Calu3 (cell line): ENCODE results near the gene FOXA2. TPM values are rescaled to one million over a fixed set of nuclear protein-coding genes. Genes with fewer than 3 reads are reported as not detected.

Experiments used
- BruUV-seq: library from RNA; stranded (reverse); fragments of 400-500 nt; replicated peaks from 2 replicates; lab custom pipeline; 2021; lab: Mats Ljungman, UMichigan
- CTCF ChIA-PET: fragments of 300-600 bp; sonication (Branson Sonifier 250); formaldehyde crosslinking; loops from one replicate; lab custom pipeline; 2022; ENCODE audit warnings: antibody characterized with exemption; lab: Charles Lee
- DNase-seq: peaks from one replicate; pipeline ENCODE4 v3.0.0; 2022
- H3K27ac Mint-ChIP-seq: one replicate; pipeline ENCODE4 v1.8.0; 2022; ENCODE audit warnings: mixed read lengths; ENCODE audit not compliant: unreplicated experiment
- H3K27me3 Mint-ChIP-seq: one replicate; pipeline ENCODE4 v1.8.0; 2022; ENCODE audit warnings: mixed read lengths; ENCODE audit not compliant: unreplicated experiment
- H3K36me3 Mint-ChIP-seq: one replicate; pipeline ENCODE4 v1.8.0; 2022; ENCODE audit warnings: mild to moderate bottlenecking, moderate library complexity, mixed read lengths; ENCODE audit not compliant: insufficient read depth, unreplicated experiment
- H3K4me1 Mint-ChIP-seq: one replicate; pipeline ENCODE4 v1.8.0; 2022; ENCODE audit warnings: mild to moderate bottlenecking, low read depth, mixed read lengths; ENCODE audit not compliant: unreplicated experiment
- H3K4me3 Mint-ChIP-seq: one replicate; pipeline ENCODE4 v1.8.0; 2022; ENCODE audit warnings: mild to moderate bottlenecking, low read depth, moderate library complexity, mixed read lengths; ENCODE audit not compliant: unreplicated experiment
- H3K9me3 Mint-ChIP-seq: one replicate; pipeline ENCODE4 v1.8.0; 2022; ENCODE audit warnings: low read depth, mixed read lengths; ENCODE audit not compliant: unreplicated experiment
- intact Hi-C: fragments of 100-400 bp; cut with micrococcal nuclease; formaldehyde crosslinking; loops from one replicate; pipeline ENCODE4 v1.10.0; 2022; ENCODE audit not compliant: unreplicated experiment
- total RNA-seq: library from RNA; stranded (reverse); gene quantifications from 2 replicates; pipeline ENCODE4 v1.2.3, GENCODE V29; 2022
- TF ChIP-seq, protein P1 (sequence below): fragments of 200-600 bp; IDR thresholded peaks from one replicate; pipeline ENCODE4 v1.8.0; 2022; ENCODE audit warnings: antibody characterized with exemption; ENCODE audit not compliant: unreplicated experiment

FOXA2 gene
- total RNA-seq, 1 experiment from 2014 or later = 1.1 TPM

DNA sequence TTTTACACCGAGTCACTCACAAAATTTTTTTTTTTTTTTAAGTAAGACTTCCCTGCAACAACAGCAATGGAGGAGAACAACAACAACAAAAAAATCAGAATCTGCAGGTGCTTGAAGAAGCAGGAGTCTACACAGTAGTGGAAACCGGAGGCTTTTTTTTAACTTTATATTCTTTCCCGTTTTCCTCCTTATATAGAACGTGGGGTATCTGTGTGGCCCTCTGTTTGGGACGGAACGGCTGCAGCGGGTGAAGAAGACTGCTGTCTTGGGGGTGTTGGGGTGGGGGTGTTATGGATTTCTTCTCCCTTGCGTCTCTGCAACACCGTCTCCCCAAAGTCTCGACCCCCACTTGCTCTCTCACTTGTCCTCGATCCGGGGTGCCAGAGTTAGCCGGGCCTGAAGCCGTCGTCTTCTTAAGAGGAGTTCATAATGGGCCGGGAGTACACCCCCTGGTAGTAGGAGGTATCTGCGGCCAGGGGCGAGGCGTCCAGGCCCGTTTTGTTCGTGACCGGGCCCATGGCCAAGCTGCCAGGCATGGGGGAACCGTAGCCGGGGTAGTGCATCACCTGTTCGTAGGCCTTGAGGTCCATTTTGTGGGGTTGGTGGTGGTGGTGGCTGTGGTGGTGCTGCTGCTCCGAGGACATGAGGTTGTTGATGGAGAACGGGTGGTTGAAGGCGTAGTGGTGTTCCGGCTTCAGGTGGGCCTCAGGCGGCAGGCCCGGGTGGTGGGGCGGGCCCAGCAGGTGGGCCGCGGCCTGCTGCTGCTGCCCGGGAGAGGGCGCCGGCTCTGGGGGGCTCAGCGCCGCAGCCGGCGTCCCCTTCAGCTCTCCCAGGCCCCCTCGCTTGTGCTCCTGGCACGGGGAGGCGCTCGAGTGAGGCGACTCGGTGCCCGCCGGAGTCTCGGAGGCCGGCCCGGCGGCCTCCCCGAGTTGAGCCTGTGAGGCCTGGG, 2.7 kb downstream of the FOXA2 start:
- no peak for DNase-seq
- TF ChIP-seq, protein P1, sequence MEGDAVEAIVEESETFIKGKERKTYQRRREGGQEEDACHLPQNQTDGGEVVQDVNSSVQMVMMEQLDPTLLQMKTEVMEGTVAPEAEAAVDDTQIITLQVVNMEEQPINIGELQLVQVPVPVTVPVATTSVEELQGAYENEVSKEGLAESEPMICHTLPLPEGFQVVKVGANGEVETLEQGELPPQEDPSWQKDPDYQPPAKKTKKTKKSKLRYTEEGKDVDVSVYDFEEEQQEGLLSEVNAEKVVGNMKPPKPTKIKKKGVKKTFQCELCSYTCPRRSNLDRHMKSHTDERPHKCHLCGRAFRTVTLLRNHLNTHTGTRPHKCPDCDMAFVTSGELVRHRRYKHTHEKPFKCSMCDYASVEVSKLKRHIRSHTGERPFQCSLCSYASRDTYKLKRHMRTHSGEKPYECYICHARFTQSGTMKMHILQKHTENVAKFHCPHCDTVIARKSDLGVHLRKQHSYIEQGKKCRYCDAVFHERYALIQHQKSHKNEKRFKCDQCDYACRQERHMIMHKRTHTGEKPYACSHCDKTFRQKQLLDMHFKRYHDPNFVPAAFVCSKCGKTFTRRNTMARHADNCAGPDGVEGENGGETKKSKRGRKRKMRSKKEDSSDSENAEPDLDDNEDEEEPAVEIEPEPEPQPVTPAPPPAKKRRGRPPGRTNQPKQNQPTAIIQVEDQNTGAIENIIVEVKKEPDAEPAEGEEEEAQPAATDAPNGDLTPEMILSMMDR = no peak
- no peak overlapping the region for H3K27ac Mint-ChIP-seq
- no peaks in the 10 kb centered on the region for H3K4me1 Mint-ChIP-seq
- peaks cover 6% of the 10 kb centered on the region for H3K36me3 Mint-ChIP-seq
- peaks cover 14% of the 10 kb centered on the region for H3K27me3 Mint-ChIP-seq
- H3K9me3 Mint-ChIP-seq = no peaks in the 10 kb centered on the region
- no peak overlapping the region for H3K4me3 Mint-ChIP-seq
- CTCF ChIA-PET = no interaction called here
- intact Hi-C loops = no loop called here
- TSS peak; percentile 49 for BruUV-seq

DNA sequence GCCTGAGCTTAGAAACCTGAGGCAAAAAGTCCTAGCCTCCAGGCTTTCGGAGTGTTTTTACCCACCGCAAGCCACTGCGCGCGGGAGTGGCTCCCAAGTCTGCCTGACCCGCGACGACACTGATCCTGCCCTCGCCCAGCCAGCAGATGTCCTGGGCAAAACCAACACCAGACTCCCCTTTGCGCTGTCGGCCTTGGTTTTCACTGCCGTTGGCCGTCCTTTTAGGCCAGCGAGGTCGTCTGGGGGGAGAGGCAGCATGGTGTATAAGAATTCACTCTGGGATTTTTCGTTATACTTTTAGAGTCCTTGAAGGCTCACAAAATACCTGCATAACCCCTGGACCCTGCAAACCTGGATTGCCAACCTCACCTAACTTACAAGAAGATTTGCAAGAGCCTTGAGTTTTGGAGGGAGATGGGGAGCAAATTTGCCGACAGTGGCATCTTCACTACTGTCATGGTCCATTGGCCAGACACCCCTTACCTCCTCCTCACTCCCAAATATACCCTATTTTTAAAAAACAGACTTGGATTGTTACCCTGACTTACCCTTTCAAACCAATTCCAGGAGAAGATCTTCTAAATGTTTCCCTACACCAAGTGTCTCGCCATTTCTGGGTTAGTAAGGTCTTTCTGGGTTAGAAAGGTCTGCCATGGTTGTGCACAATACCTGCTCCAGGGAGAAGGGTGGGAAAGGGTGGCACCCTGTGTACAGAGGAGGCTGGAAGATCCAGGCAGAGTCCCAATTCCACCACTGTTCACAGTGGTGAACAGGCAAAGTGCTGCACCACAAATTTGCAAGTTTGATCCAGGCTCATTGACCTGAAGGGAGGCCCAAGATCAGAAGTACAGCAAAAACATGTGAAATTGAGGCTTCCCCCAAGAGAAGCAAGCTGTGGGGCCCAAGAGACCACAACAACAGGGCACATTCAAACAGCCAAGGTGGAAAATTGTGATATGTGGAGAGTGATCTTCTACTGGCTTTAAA, 4.4 kb downstream of the FOXA2 start:
- no peak overlapping the region for H3K27ac Mint-ChIP-seq
- peaks cover 14% of the 10 kb centered on the region for H3K27me3 Mint-ChIP-seq
- TF ChIP-seq, protein P1 = no peak
- peaks cover 6% of the 10 kb centered on the region for H3K36me3 Mint-ChIP-seq
- no TSS peak for BruUV-seq
- DNase-seq = no peak
- intact Hi-C loops = no loop called here
- CTCF ChIA-PET = no interaction called here
- no peak overlapping the region for H3K4me3 Mint-ChIP-seq
- H3K9me3 Mint-ChIP-seq = no peaks in the 10 kb centered on the region
- no peaks in the 10 kb centered on the region for H3K4me1 Mint-ChIP-seq

DNA sequence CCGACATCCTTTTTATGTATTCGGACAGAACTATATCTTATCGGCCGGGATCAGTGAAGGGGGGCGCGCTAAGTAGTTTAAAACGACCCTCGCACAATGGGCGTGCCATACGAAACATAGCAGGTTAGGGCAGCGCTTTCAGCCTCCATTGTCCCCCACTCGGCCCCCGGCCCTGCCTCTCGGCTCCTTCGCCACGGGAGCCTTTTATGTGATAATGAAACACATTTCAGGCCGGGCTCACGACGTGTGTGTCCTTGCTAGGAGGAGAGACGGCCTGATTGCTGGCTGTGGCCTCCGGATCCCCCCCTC, 5.3 kb downstream of the FOXA2 start:
- no peaks in the 10 kb centered on the region for H3K4me1 Mint-ChIP-seq
- H3K27ac Mint-ChIP-seq = no peak overlapping the region
- no peak for DNase-seq
- peaks cover 14% of the 10 kb centered on the region for H3K27me3 Mint-ChIP-seq
- CTCF ChIA-PET = no interaction called here
- no TSS peak for BruUV-seq
- intact Hi-C loops = no loop called here
- H3K4me3 Mint-ChIP-seq = no peak overlapping the region
- H3K9me3 Mint-ChIP-seq = no peaks in the 10 kb centered on the region
- H3K36me3 Mint-ChIP-seq = peaks cover 6% of the 10 kb centered on the region
- TF ChIP-seq, protein P1 = no peak

DNA sequence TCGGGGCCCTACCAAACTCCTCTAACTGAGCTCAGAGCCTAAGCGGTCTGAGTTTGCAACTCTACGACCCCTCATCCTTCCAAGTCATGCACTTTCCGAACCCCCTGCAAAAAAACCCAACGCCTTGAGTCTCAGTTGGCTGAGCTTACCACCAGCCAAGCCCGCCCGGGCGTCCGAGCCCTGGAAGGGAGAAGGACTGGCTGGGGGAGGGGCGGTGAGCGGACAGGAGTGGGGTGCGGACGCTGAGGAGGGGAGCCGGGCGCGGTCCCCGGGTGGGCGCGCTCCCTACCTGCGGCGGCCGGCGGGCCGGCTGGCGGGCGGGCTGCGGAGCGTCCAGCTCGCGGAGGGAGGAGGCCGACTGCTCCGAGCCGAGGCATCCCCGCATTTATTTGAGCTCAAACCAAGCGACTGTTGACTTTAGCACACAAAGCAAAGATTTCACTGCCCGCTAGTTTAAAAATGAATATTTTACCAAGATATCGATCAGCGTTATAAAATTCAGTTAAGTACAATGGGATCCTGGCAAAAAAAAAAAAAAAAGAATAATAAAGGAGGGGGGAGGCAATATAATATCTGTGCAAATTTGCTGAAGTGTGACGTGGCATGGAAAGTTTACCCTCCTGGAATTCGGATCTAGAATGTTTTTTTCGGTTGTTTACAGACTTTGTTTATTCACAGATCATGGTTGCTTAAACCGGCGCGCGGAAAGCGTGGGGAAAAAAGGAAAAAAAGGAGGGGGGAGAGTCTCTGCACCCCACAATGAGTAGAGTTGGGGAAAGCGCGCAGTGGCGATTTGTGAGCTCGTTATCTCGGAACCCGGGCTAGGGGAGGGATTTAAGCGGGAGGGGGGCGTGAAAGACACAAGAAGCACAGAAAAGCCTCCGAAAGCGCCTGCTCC, 5.9 kb downstream of the FOXA2 start:
- H3K36me3 Mint-ChIP-seq = peaks cover 4% of the 10 kb centered on the region
- peaks cover 14% of the 10 kb centered on the region for H3K27me3 Mint-ChIP-seq
- peak overlapping the region; percentile 37 for H3K4me3 Mint-ChIP-seq
- no peaks in the 10 kb centered on the region for H3K4me1 Mint-ChIP-seq
- DNase-seq = no peak
- TF ChIP-seq, protein P1 = no peak
- no peak overlapping the region for H3K27ac Mint-ChIP-seq
- CTCF ChIA-PET = no interaction called here
- no TSS peak for BruUV-seq
- intact Hi-C loops = no loop called here
- H3K9me3 Mint-ChIP-seq = no peaks in the 10 kb centered on the region
